Activated naive CD4-positive, alpha-beta T cell (primary cell): ENCODE data around the gene SLC9A5.

Source experiments
- DNase-seq, 4 experiments: peaks; one replicate each; lab custom pipeline; 2025; lab: John Stamatoyannopoulos, UW

Gene SLC9A5

DNA sequence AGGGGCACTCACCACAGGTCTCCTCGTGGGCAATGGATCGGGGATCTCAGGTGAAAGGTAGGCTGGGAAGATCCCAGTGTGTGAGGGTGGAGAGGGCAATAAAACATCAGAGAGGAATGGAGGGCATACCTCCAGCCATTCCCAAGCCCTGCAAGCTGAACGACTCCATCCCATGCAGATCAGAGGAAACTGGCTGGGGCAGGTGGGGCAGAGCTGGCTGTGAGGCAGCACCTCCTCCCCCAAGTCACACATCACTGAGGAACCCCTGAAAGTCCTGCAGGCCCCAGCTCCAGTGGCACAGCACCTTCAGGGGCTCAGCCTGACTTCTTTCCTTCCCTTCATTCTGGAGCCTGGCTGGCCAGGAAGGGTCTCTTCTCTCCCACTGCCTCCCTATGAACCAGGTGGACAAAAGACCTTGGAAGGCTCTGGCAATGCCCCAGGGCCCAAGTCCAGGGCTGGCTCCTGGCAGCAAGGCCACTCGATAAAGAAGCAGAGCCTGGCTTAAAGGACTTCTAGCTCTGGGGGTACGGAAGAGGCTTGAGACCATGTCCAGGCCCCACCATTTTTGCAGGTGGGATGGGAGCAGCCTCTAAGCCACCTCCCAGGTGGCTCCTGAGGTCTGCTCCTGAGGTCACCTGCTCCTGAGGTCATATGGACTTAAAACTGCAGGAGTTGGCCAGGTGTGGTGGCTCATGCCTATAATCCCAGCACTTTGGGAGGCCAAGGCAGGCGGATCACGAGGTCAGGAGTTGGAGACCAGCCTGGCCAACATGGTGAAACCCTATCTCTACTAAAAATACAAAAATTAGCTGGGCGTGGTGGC lies 35.4 kb upstream of the SLC9A5 start:
- no peak for DNase-seq

DNA sequence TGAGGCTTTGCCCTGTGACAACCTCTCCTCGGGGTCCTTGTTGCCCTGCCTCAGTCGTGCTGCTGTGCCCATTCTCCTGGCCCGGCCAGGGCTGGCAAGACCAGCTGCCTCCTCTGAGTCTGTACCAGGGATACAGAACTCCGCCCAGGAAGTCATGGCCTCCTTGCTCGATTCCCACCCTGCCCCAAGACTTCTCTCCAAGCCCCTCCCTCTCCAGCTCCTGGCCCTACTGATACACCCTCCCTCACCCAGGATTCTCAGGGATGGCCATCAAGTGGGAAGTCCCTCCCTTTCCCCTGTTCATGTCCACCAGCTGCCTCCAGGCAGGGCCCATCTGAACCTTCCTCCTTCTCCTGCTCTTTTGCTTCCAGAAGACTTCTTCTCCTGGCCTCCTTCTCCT lies 33.1 kb upstream of the SLC9A5 start:
- no peak for DNase-seq

DNA sequence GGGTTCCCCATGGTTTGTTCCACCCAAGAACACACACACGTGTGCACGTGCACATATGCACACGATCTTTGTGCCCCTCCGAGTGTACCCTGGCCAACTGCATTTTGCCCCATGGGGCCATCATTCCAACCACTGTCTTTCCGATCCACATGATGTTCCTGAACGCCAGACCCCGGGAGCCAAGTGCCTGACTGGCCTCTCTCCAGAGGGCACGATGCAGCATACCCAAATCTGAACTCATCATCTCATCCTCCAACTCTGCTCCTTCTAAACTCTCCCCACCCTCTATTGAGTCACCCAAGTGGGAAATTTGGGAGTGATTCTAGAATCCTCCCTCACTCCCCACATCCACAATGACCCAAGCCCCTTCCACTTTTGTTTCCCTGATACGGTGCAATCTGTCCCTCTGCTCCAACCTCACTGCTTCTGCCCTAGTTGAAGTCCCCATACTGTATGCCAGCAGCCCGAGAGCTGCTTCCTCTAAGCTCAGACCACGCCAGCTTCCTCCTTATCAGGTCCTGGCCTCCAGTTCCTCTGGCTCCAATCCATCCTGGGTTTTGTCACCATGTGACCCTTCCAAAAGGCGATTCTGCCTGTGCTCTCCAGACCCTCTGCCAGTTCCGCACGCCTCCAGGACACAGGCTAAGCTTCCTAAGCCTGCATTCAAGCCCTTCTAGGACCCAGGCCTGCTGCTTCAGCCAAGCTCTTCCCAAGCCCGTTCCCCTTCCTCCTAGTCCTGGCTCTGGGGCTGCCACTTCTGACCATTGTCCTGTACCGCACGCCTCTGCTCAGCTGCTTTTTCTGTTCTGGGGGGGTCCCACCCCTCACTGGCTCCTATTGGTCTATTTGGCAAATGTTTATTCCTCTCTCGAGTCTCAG lies 31.9 kb upstream of the SLC9A5 start:
- no peak for DNase-seq

DNA sequence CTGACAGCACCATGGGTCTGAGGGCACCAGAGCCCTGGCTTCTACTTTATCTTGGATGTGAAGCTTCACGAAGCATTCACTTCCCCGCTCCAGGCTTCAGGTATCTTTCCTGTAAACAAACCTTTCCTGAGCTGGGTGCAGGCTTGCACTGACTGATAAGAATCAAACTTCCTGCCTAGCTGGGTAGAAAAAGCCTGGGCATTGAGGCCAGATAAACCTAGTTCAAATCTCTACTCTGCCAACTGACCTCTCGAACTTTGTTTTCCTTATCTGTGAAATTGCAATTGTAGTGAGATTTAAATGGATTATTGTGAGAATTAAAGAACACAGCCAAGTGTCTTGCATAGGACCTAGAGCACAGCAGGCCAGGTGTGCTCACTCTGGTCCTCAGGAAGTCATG lies 24.8 kb upstream of the SLC9A5 start:
- DNase-seq, result no peak

DNA sequence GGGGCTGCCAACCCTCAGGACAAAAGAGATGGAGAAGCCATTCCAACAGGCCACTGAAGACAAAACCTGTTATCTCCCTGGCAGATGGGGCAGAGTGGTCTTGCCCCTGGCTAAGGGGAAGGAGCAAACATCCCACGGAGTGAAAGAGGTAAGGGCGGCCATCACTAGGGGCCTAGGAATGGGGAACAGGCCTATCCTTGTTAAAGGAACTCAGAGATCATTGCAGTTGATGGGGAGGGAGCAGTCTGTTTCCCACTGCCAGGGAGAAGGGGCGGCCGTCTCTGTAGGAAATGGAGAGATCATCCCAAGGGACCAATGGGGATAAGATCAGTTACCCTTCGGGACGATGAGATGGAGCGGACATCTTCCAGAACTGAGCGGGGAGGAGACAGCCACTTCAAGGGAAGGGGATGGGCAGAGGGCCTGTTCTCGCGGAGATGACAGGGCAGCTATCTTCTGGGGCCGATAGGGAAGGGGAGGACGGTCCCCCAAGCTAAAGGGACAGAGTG lies 22.4 kb upstream of the SLC9A5 start:
- DNase-seq, result no peak

DNA sequence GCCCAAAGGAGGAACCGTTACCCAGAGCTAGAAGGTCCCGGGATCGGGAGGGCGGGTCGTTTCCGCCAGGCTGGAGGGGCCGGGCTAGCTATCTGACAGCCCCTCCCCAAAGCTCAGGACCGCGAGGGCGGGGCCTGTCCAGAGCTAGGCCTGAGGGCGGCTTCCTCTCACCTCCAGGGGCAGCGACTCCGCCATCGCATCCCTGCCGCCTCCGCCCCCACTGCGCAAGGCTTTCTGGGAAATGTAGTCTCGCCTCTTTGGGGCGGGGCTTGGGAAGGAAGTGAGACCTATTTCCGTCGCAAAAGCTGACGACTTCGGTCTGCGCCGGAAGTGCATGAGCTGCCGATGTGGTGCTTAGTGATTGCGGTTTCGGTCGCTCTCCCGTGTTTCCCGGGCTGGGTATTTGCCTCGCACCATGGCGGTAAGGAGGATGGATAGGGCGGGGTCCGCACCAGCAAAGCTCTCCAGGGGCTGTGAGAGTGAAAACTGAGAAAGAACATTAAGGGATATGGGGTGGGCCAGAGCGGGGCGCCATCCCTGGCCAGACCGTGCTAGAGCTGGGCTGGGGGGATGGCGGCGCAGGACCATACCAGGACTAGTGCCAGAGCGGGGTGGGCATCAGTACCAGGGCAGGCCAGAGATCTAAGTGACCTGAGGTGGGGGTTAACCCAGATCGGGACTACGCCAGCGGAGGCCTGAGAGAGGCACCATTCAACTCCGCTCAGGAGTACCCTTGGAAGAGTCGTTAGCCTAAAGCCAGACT lies 21.8 kb upstream of the SLC9A5 start, which contains the start of gene TMEM208:
TSS of gene TMEM208 (plus strand) at position 327 of the 763 bp plus-strand sequence. CDS start at position 416, 89 bp downstream.
- DNase-seq, result peak; percentile 91 to 97 (median 94)

DNA sequence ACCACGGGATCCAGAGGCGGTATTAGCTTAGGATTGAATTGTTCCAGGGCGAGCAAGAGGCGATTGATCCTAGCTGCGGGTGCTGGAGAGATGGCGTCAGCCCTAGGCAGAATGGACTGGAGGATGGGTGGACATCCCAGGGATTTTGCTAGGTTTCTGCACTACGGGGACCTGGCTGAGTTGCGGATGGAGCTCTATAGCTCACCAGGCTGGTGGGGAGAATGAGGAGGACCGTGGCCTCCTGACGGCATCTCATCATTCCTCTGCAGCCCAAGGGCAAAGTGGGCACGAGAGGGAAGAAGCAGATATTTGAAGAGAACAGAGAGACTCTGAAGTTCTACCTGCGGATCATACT lies 21.2 kb upstream of the SLC9A5 start:
- DNase-seq, result no peak

DNA sequence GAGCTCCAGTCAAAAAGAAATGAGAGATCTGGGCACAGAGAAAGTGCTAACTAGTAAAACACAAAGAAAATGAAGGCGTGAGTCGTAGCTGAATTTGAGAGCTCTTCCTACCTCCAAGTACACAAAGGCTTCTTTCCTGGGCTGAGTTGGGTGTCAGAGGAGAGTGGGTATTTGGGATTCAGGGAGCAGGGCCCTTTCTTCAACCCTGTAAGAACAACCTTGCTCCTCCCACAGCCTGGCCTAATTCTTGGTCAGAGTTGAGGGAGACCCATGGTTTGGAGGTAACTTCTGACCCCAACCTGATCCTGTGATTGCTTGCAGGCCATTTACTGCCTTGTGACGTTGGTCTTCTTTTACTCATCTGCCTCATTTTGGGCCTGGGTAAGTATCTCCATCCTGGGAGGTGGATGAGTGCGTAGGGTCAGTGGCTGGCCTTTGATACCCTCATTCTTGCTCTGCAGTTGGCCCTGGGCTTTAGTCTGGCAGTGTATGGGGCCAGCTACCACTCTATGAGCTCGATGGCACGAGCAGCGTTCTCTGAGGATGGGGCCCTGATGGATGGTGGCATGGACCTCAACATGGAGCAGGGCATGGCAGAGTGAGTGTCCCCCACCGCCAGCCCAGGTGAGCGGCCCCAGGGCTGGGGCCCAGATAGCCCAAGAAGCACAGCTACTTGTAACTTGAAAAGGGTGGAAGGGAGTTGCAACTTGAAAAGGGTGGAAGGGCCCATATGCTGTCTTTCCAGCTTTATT lies 20.6 kb upstream of the SLC9A5 start:
- DNase-seq, result no peak

DNA sequence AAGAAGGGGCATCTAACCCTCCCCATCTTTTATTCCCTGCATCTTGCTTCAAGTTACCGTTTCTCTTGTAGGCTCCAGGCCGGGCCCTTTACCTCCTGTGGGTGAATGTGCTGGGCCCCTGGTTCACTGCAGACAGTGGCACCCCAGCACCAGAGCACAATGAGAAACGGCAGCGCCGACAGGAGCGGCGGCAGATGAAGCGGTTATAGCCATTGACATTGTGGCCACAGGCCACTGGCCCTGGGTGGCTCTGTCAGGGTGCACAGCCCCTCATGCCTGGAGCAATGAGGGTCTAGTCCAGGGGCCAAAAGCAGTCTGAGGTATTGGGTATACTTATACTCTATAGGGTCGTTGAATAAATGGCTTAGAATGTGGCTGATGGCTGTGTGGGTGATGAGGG lies 19.9 kb upstream of the SLC9A5 start:
- DNase-seq, result no peak

DNA sequence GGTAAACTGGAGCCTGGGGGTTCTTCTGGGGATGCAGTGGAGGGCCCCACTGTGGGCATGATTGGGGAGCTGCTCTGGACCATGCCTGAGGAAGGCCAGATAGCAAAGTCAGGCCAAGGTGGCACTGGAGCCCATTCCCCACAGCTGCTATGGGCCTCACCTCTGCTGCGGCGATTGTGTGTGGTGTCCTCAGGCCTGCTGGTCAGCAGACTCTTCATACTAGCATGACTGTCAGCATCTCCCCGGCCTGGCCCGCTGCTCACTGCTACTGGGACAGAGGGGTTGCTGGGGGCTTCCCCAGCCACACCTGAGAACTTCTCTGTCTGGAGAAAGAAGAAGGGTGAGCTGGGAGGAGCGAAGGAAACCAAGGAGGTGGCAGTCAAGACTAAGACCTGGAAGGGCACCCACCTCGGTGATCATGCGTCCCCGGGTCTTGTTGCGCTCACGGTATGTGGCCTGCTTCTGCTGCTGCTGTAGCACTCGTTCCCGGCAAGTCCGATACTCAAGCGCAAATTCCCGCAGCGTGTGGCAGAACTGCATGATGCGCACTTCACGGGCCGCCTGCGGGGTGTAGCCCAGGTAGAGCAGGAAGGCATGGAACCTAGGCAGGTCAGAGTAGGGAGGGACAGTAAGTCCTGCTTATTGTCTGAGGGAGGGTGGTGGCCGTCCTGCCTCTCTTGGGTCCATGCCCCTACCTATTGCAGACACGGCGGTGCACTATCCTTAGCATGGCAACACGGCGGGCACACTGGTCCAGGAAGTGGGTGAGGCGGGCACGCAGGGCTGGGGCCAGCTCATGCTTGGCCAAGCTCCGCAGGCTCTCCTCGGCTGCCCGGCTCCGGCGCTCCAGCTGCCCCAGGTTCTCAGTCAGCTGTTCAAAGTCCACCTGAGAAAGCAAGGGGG lies 18.6 kb upstream of the SLC9A5 start:
- DNase-seq, result no peak

DNA sequence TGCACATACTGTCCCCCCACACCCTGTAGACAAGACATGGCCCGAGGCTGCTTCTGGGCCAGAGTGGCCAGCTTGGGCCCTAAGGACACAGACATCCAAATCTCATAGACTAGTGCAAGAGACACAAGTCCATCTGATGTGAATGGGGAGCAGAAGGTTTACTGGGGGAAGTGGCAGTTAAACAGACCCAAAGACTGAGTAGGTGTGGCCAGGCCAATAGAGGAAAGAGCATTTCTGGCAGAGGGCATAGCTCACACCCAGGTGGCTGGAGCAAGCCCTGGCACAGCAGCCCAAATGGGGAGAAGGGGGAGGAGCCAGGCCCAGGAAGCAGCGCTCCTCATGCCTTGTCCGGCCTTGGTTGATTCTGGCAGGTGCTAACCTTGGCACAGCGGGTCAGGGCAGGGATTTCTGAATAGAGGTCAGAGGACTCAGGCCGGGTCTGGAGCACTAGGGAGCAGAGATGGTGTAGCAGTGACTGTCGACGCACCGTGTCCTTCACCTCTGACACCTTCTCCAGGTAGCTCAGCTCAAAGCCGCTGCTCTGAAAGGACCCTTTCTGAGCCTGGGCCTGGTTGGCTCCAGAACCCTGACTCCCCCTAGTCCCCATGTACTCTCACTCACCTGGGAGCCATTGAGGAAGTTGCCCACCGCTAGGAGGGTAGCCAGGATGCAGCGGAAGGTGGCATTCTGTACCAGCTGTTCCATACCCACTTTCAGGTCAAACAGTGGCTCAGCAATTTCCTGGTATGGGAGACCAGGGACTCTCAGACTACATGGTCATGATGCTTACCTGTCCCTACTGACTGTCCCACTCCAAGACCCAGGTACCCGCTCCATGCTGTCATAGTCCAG lies 17.7 kb upstream of the SLC9A5 start:
- DNase-seq, result no peak

DNA sequence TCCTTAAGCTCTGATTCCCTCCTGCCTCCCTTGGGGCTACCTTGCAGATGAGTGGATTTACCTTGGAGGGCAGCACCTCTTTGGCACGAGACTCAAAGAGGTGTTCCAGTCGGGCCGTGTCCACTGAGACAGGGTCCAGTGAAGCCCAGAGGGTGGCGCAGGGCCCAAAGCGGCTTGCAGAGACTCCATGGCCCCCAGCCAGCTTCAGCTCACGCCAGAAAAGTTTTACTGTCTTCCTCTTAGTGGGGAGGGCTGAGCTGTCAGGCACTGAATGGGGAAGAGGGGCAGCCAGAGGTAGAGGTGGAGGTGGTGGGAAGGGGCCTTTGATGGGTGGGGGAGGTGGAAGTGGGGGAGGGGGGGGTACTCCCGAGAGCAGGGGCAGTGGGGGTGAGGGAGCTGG lies 15.2 kb upstream of the SLC9A5 start:
- no peak for DNase-seq

DNA sequence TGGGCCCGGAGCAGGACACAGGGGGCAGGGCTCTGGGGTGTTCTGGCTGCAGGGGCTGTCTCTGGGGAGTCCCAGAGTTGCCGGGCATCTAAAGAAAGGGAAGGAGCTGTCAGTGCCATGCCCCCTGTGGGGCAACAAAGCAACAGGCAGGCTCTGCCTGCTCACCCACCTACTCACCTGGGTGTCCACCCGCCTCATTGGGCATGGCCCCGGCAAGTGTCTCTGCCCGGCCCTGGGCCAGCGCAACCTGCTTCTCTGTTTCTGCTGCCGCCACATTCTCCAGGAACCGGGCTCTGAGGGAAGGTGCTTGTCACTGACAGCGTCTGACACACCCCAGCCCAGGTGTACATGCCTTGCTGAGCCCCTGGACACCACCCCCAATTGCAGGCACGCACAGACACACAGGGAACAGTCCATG lies 14.6 kb upstream of the SLC9A5 start:
- no peak for DNase-seq

DNA sequence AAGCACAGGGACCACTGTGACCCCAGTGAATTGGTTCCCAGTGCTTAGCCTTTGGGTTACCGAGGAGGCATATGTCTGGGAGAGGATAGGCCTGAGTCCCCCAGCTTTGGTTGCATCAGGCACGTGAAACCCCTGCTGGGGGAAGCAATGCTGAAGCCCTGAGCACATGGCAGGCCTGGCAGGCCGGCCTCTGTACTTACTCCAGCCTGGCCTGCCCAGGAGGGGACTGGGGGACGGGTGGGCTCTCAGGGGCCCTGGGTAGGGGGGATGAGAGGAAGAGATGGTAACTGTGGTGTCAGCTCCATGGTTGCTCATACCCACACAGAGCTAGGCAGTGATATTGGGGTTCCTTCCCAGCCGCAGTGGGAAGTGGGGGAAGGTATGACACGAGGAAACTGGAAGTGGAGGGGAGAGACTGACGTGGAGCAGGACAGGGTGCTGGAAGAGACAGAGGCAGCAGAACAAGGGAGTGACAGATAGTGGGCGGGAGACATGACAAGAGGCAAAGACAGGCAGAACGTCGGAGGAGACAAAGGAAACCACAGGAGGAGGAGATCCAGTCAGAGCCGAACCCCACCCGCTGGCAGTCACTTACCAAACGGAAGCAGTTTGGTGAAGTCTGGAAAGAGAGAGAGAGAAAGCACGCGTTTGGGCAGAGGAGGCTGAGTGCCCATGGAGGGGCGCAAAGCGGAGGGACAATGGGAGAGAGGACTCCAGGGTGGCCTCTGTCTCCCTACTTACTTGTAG lies 12.8 kb upstream of the SLC9A5 start:
- DNase-seq, result no peak

DNA sequence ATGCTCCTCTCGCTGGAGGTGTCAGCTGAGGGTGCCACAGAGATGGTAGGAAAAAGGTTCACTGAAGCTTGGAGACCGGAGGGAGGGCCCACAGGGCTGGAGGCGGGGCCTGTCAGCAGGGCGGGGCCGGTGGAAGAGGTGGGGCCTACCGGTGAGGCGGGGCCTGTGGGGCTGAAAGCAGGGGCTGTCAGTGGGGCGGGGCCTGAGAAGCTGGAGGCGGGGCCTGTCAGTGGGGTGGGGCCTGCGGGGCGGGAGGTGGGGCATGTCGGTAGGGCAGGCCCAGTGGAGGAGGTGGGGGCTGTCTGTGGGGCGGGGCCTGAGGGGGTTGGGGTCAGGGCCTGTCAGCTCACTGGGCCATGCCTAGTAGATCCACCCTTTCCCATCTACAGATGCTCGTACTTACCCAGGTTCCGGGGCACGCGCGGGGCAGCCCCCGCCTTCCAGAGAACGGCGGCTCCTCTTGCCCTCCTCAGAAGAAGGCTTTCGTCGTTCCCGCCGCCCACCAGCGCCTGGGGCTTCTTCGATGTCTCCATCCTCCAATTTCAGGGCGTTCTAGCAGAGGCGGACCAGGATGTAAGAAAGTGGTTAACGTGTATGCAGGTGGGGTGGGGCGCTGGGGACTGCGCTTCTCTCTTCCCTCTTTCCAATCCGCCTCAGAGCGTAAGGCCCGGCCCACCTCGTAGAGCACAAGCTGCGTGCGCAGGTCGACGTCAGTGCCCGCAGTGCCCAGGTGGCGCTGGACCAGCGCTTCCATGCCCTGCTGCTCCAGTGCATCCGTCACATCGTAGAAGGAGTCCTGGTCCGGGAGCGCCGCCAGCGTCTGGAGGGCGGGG lies 12.0 kb upstream of the SLC9A5 start:
- peak; percentile 13 to 66 (median 40) for DNase-seq

DNA sequence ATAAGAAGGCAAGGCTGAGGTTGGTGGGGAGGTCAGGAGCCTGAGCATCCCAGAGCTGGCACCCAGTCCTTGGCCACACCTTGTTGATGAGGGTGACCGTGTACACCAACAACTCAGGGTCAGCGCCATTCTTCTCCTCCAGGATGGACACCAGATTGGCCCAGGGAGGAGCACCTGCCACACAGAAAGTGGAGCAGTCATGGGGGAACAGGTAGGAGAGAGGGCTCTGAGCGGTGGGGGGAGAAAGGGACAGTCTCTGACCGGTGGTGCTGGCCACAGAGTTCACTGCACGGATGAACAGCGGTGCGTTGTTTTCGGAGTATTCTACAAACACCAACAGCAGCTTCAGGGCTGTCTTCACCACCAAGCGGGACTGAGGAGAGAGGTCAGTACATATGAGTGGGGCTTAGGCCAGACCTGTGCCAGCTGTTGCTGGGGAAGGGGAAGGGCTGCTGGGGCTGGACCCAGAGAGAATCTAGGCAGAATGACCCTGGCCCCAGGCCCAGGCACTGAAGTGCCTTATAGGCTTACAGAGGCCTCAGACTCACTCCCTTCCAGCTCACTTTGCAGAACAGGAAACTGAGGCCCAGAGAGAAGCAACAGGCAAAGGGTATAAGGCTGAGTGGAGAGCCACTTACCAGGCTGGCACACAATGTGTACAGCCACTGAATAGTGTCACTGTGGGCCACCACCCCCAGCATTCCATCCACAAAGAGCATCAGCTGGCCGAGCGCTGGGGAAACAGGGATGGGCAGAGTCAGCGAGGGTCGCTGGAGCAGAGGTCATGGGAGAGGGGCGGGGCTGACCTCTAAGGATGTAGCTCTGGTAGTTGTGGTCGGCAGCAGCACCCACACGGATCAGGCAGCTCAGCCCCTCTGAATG lies 11.1 kb upstream of the SLC9A5 start:
- no peak for DNase-seq

DNA sequence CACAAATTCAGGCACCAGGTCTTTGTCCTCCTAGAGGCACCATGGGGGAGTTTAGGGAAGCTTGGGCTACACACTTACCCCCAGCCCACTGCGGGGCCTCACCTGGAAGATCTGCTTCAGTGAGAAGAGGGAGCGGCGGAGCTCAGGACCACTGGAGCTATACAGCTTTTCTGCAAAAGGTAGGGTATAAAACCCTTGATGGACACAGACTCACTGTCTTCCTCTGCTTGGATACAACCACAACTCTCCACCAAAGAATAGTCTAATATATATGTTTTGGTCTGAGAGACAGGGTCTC lies 10.6 kb upstream of the SLC9A5 start:
- no peak for DNase-seq
